Activated gamma-delta T cell treated with anti-CD3 and anti-CD28 coated beads, Interleukin-2, amount 50 U/mL, for 16 hours (primary cell): ENCODE measurements around the gene DLGAP5.

Experiments
- DNase-seq: peaks from one replicate; pipeline ENCODE4 v3.0.0-alpha.2; 2020; ENCODE audit warnings: low read depth

Gene DLGAP5

GRCh38 chr14:55128386-55129085 lies 62.8 kb downstream of the DLGAP5 start:
- no peak for DNase-seq

GRCh38 chr14:55127460-55127951 lies 63.9 kb downstream of the DLGAP5 start:
- no peak for DNase-seq

GRCh38 chr14:55126932-55127459 lies 64.4 kb downstream of the DLGAP5 start:
- no peak for DNase-seq

- DNase-seq, result no peak
Measured at GRCh38 chr14:55126034-55126433, 65.4 kb downstream of the DLGAP5 start.

GRCh38 chr14:55125403-55125802 lies 66.0 kb downstream of the DLGAP5 start:
- no peak for DNase-seq

GRCh38 chr14:55124774-55125386 lies 66.5 kb downstream of the DLGAP5 start:
- no peak for DNase-seq

- no peak for DNase-seq
Measured at GRCh38 chr14:55123852-55124639, 67.3 kb downstream of the DLGAP5 start.

GRCh38 chr14:55123101-55123500 lies 68.3 kb downstream of the DLGAP5 start:
- no peak for DNase-seq

GRCh38 chr14:55122440-55122986 lies 68.9 kb downstream of the DLGAP5 start:
- no peak for DNase-seq

GRCh38 chr14:55121628-55122439 lies 69.6 kb downstream of the DLGAP5 start:
- DNase-seq, result no peak

GRCh38 chr14:55120571-55121495 lies 70.6 kb downstream of the DLGAP5 start:
- DNase-seq, result no peak

- no peak for DNase-seq
Measured at GRCh38 chr14:55118761-55119160, 72.6 kb downstream of the DLGAP5 start.

- DNase-seq, result no peak
Measured at GRCh38 chr14:55117803-55118441, 73.5 kb downstream of the DLGAP5 start.

GRCh38 chr14:55116246-55117030 lies 74.9 kb downstream of the DLGAP5 start:
- DNase-seq, result no peak

GRCh38 chr14:55115861-55116245 lies 75.5 kb downstream of the DLGAP5 start:
- DNase-seq, result no peak

- no peak for DNase-seq
Measured at GRCh38 chr14:55115460-55115859, 75.9 kb downstream of the DLGAP5 start.

GRCh38 chr14:55114720-55115119 lies 76.7 kb downstream of the DLGAP5 start:
- no peak for DNase-seq

GRCh38 chr14:55111122-55111708 lies 80.2 kb downstream of the DLGAP5 start:
- DNase-seq, result no peak

- DNase-seq, result no peak
Measured at GRCh38 chr14:55109836-55110235, 81.5 kb downstream of the DLGAP5 start.
